Fibroblast of the aortic adventitia (primary cell): ENCODE data around the gene PCTP. TPM values are rescaled to one million over a fixed set of nuclear protein-coding genes. Genes with fewer than 3 reads are reported as not detected.

Source experiments
- DNase-seq: peaks from one replicate; pipeline ENCODE4 v3.0.0-alpha.2; 2010; ENCODE audit warnings: low read depth
- H3K4me3 ChIP-seq: 2 replicates; pipeline ENCODE4 v1.5.1; 2011; ENCODE audit warnings: low read depth, mild to moderate bottlenecking, control low read depth, low read length, moderate library complexity
- total RNA-seq: library from RNA; depleted of rRNA; stranded (reverse); fragments of >200 nt; gene quantifications from 2 replicates; pipeline ENCODE4 v1.2.3, GENCODE V29; 2012; ENCODE audit warnings: low replicate concordance
- TF ChIP-seq, protein P1 (sequence below): IDR thresholded peaks from 2 replicates; pipeline ENCODE4 v1.5.1; 2011; ENCODE audit warnings: mild to moderate bottlenecking, low read length, control low read depth, inconsistent platforms; ENCODE audit not compliant: insufficient read depth

Gene PCTP
- total RNA-seq, 1 donor: 9.7 TPM

DNA sequence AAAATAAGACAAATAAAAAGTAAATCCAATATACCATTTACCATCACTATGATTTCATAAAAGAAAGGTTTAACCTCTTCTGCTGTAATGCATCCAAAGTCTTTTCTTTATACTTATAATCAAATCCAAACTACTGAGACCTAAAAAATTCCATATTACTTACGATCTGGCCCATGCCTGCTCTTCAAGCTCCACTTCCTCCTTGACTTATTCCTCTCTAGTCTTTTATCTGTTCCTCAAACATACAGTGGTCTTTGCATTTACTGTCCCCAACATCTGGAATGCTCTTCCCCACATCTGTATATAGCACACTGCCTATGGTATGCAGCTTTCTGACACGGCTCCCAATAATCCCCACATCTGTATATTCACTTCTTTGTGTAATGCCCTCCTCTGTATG lies 33.8 kb downstream of the PCTP start:
- DNase-seq: no peak
- TF ChIP-seq, protein P1, sequence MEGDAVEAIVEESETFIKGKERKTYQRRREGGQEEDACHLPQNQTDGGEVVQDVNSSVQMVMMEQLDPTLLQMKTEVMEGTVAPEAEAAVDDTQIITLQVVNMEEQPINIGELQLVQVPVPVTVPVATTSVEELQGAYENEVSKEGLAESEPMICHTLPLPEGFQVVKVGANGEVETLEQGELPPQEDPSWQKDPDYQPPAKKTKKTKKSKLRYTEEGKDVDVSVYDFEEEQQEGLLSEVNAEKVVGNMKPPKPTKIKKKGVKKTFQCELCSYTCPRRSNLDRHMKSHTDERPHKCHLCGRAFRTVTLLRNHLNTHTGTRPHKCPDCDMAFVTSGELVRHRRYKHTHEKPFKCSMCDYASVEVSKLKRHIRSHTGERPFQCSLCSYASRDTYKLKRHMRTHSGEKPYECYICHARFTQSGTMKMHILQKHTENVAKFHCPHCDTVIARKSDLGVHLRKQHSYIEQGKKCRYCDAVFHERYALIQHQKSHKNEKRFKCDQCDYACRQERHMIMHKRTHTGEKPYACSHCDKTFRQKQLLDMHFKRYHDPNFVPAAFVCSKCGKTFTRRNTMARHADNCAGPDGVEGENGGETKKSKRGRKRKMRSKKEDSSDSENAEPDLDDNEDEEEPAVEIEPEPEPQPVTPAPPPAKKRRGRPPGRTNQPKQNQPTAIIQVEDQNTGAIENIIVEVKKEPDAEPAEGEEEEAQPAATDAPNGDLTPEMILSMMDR: no peak
- no peak overlapping the region for H3K4me3 ChIP-seq

DNA sequence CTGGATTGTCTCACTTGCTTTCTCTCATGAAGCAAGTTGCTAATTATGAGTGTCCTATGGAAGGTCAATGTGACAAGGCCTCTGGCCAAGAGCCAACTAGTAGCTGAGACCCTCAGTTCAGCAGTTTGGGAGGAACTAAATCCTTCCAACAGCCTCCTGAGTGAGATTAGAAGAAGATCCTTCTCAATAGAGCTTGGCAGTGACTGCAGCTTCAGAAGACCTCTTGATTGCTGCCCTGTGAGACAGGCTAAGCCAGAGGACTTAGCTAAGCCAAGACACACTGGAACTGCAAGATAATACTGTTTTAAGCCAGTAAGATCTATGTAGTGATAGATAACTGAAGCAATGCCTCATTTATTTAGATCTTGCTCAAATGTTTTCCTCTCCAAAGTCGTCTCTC lies 34.3 kb downstream of the PCTP start:
- DNase-seq: no peak
- H3K4me3 ChIP-seq: no peak overlapping the region
- TF ChIP-seq, protein P1: no peak

DNA sequence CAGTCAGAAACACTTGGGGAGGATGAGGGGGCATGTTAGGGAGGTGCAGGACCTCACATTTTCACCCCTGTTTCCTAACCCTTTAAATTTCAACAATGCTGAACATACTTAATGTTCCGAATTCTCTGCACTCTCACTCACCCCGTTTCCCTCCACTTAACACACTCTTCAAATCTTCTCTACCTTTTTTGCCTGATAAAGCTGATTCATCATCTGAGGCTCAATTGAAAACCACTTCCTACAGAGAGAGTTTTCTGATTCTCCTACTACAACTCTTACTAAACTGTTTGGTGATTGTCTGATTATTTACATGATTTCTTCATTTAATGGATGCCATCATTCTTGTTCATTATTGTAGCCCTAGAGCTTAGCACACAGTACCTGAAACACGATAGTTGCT lies 42.4 kb downstream of the PCTP start:
- TF ChIP-seq, protein P1: no peak
- H3K4me3 ChIP-seq: no peak overlapping the region
- no peak for DNase-seq

DNA sequence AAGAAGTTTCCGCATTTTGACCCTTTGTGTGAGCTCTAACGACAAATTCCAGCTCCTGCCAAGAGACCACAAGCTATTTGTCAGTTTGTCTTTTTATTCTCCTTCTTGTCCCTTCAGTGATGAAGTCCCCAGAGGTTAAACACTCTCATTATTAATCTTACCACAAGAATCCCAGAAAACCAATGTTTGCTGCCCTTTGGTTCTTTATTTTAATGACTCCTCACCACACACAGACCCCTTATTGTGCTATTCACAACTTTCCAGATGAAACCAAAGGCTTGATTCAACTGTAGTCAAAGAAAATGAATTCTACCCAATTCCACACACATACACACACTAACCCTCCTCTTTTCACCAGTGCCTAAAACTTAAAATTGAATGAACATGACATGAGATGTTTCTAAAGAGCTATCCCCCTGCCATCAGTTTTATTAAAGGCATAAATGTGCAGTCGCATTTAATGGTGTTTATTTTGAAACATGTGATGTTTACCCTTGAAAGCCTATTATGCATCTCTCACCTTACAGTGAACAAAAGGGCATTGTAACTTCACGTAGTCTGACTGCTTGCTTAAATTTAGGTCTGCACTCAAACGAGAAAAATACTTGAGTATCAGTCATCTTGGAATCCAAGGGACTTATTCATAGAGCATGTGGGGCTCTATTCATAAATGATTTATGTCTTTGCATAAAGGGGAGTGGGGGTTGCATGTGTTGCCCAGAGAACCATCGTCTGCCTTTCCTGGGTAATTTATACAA lies 44.1 kb downstream of the PCTP start:
- H3K4me3 ChIP-seq: no peak overlapping the region
- TF ChIP-seq, protein P1: no peak
- no peak for DNase-seq

DNA sequence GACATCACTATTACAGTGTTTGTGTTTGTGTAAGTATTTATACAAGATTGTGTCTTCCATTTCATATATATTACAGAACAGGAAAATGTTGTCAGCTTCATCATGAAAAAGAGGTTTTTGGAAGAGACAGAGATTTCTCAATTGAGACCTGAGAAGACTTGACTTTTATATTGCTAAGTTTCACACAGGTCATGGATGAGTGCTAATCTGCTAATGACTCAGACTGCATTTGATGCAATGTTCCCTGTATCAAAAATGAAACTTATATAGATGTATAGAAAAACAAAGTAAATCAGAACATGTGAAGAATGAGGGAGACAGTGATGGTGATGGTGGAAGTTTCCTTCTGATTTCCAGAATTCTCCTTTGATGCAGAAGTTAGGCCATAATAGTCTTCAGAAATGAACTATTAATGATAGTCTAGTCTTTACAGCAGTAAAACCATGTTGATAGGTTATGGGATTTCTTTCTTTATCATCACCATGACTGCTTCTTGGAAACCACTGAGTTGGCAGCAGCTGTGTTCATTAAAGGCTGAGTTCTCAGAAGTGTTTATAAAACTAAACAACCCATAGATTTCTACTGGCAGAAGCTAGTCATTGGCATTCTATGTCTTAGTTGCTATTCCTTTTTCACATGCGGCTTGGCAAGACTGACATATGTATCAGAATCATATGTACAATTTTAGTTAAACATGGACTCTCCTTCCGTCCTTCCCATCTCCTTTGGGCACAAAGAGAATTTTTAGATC lies 56.1 kb downstream of the PCTP start:
- TF ChIP-seq, protein P1: no peak
- no peak for DNase-seq

DNA sequence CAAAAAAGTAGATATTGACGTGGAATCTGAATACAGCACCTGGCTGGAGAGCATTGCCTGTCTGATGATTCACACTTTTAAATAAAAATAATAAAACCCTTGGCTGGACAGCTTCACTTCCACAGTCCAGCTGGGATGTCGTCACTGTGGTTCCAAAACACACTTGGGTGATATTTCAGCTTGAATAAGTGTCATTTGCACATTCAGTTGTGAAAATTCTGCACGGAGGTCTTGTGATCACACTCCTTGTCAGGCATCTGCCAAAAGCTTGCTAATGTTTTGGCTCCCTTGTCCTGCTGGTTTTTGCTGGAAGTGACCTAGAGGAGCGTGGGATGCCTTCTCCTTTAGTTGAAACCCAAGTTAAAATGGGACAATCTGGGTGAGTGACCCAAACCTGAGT lies 60.7 kb downstream of the PCTP start:
- H3K4me3 ChIP-seq: no peak overlapping the region
- TF ChIP-seq, protein P1: no peak
- DNase-seq: no peak

More for the DNA sequence above, 56.1 kb downstream of the PCTP start:
- no peak overlapping the region for H3K4me3 ChIP-seq
